HFFc6 (cell line): ENCODE data around the gene MR1. TPM values are rescaled to one million over a fixed set of nuclear protein-coding genes. Genes with fewer than 3 reads are reported as not detected.
"Not testable (repeated sequence)": the region's sequence is repeated elsewhere in the genome, so short reads cannot be mapped to it uniquely, and the experiment has no call there.

Experiments
- DNase-seq: peaks from one replicate; pipeline ENCODE4 v3.0.0-alpha.2; 2018
- H3K27ac Mint-ChIP-seq: 2 replicates; pipeline ENCODE4 v1.8.0; 2020; ENCODE audit warnings: mild to moderate bottlenecking, mixed read lengths
- H3K27me3 Mint-ChIP-seq: 2 replicates; pipeline ENCODE4 v1.8.0; 2021; ENCODE audit warnings: mild to moderate bottlenecking, moderate library complexity, mixed read lengths; ENCODE audit not compliant: insufficient read depth
- H3K36me3 Mint-ChIP-seq: 2 replicates; pipeline ENCODE4 v1.8.0; 2021; ENCODE audit warnings: low read depth, mixed read lengths
- H3K4me1 Mint-ChIP-seq: 2 replicates; pipeline ENCODE4 v1.8.0; 2020; ENCODE audit warnings: low read depth, mixed read lengths
- H3K4me3 Mint-ChIP-seq: 2 replicates; pipeline ENCODE4 v1.8.0; 2020; ENCODE audit warnings: mild to moderate bottlenecking, moderate library complexity, mixed read lengths
- H3K9me3 Mint-ChIP-seq: 2 replicates; pipeline ENCODE4 v1.8.0; 2020; ENCODE audit warnings: mild to moderate bottlenecking, mixed read lengths
- total RNA-seq, 6 experiments: library from RNA; stranded (reverse); fragmentation: NEBNext Ultra II Directional; extraction: Animal tissue kit (Norgen Biotek cat#: 25700); gene quantifications; 2 replicates in 1 of 6; 3 replicates in 5 of 6; pipeline ENCODE4 v1.2.3, GENCODE V29; 2021
- TF ChIP-seq, protein P1 (sequence below): fragments of 200-600 bp; sonication (generic); IDR thresholded peaks from 2 replicates; pipeline ENCODE4 v1.5.0; 2021; ENCODE audit warnings: antibody characterized with exemption, mild to moderate bottlenecking

MR1 gene
- total RNA-seq, 6 experiments from 2014 or later = 27.2 to 39.2 (median 32.2) TPM

DNA sequence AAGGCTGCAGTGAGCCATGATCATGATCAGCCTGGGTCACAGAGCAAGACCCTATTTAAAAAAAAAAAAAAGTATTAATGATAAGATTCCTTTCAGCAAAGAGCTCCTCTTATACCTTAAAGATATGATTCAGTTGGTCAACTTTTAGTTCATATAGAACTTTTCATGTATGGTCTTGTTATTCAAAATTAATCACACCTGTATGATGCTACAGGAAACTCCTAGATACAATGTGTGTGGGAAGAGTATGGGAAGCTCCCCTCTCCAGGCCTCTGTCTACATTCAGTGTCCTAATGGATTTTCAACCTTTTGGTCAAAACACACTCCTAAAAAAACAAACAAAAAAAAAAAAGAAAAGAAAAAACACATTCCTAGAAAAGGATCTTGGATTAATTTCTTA lies 17.1 kb downstream of the MR1 start:
- DNase-seq = no peak
- Mint-ChIP-seq H3K4me3 (no peak overlapping the region), H3K36me3 (peaks cover 16% of the 10 kb centered on the region), H3K27ac (no peak overlapping the region), H3K9me3 (no peaks in the 10 kb centered on the region), H3K4me1 (no peaks in the 10 kb centered on the region), H3K27me3 (no peaks in the 10 kb centered on the region; the same call in 1 of the 2 replicates)
- TF ChIP-seq, protein P1, sequence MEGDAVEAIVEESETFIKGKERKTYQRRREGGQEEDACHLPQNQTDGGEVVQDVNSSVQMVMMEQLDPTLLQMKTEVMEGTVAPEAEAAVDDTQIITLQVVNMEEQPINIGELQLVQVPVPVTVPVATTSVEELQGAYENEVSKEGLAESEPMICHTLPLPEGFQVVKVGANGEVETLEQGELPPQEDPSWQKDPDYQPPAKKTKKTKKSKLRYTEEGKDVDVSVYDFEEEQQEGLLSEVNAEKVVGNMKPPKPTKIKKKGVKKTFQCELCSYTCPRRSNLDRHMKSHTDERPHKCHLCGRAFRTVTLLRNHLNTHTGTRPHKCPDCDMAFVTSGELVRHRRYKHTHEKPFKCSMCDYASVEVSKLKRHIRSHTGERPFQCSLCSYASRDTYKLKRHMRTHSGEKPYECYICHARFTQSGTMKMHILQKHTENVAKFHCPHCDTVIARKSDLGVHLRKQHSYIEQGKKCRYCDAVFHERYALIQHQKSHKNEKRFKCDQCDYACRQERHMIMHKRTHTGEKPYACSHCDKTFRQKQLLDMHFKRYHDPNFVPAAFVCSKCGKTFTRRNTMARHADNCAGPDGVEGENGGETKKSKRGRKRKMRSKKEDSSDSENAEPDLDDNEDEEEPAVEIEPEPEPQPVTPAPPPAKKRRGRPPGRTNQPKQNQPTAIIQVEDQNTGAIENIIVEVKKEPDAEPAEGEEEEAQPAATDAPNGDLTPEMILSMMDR = no peak

DNA sequence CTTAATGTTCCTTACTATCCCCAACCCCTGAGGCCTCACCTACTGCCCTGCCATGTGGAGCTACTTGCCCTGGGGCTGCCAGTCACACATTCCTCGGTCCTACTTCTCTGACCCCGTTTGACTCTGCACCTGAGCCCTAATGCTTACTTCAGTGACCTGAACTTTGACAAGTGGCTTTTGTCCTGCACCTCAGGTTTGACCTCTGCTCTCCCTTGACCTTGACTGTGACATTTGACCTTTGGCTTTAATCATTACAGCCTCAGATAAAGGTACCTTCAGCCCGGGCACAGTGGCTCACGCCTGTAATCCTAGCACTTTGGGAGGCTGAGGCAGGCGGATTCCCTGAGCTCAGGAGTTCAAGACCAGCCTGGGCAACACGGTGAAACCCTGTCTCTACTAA lies 22.8 kb downstream of the MR1 start:
- H3K4me3 Mint-ChIP-seq = no peak overlapping the region
- peaks cover 26% of the 10 kb centered on the region for H3K36me3 Mint-ChIP-seq
- TF ChIP-seq, protein P1 = no peak
- no peaks in the 10 kb centered on the region for H3K27me3 Mint-ChIP-seq
- no peak for DNase-seq
- peaks cover 6% of the 10 kb centered on the region for H3K4me1 Mint-ChIP-seq
- no peaks in the 10 kb centered on the region for H3K9me3 Mint-ChIP-seq
- H3K27ac Mint-ChIP-seq = no peak overlapping the region

DNA sequence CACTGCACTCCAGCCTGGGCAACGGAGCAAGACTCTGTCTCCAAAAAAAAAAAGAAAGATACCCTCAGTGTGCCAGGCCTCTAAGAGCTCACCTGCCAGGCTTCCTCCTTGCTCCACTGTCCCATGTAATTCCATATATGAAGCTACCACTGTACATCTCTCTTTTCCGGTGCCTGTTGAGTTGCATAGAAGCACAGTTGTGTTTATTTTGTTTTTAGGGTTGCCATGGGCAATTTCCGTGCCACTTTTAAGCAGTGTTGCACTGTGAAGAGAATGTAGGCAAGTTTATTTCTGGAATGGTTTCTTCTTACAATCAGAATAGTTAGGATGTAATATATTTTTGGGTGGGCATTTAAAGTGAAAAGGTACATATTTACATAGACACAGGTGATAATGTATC lies 23.3 kb downstream of the MR1 start:
- Mint-ChIP-seq H3K36me3 (peaks cover 26% of the 10 kb centered on the region), H3K4me1 (peaks cover 11% of the 10 kb centered on the region), H3K27ac (no peak overlapping the region), H3K4me3 (no peak overlapping the region), H3K27me3 (no peaks in the 10 kb centered on the region), H3K9me3 (no peaks in the 10 kb centered on the region)
- TF ChIP-seq, protein P1 = no peak
- DNase-seq = no peak

DNA sequence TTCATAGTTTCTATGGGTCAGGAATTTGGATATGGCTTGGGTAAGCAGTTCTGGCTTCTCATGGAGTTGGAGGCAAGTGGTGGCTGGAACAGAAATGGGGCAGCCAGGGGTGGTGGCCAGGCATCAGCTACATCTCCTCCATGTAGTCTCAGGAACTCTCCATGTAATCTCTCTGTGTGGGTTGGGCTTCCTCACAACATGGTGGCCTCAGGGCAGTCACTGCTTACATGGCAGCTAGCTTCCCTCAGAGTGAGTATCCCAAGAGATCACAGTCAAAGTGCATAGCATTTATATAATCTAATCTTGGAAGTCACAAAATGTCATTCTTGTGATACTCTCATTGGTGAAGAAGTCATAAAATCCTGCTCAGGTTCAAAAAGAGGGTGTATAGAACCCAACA lies 25.7 kb downstream of the MR1 start:
- no peak for DNase-seq
- TF ChIP-seq, protein P1 = no peak
- no peak overlapping the region for H3K27ac Mint-ChIP-seq
- peaks cover 24% of the 10 kb centered on the region for H3K4me1 Mint-ChIP-seq
- peaks cover under 1% of the 10 kb centered on the region; the same call in 1 of the 2 replicates for H3K27me3 Mint-ChIP-seq
- peaks cover 26% of the 10 kb centered on the region for H3K36me3 Mint-ChIP-seq
- H3K9me3 Mint-ChIP-seq = no peaks in the 10 kb centered on the region
- H3K4me3 Mint-ChIP-seq = no peak overlapping the region

DNA sequence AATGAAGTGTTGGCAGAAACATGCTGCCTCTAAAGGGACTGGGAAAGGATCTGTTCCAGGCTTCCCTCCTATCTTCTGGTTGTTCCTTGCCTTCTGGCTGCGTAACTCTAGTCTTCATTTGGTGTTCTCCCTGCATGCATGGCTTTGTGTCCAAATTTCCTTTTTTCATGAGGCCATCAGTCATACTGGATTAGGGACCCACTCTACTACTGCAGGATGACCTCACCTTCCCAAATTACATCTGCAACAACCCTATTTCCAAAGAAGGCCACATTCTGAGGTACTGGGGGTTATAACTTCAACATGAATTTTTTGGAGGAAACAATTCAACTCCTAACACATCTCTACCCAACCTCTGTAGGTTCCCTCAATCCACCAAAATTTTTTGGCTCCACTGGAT lies 26.3 kb downstream of the MR1 start:
- Mint-ChIP-seq H3K27me3 (peaks cover 1% of the 10 kb centered on the region; the same call in 1 of the 2 replicates), H3K4me1 (peaks cover 24% of the 10 kb centered on the region), H3K27ac (no peak overlapping the region), H3K36me3 (peaks cover 26% of the 10 kb centered on the region), H3K4me3 (no peak overlapping the region), H3K9me3 (no peaks in the 10 kb centered on the region)
- no peak for DNase-seq
- TF ChIP-seq, protein P1 = no peak

DNA sequence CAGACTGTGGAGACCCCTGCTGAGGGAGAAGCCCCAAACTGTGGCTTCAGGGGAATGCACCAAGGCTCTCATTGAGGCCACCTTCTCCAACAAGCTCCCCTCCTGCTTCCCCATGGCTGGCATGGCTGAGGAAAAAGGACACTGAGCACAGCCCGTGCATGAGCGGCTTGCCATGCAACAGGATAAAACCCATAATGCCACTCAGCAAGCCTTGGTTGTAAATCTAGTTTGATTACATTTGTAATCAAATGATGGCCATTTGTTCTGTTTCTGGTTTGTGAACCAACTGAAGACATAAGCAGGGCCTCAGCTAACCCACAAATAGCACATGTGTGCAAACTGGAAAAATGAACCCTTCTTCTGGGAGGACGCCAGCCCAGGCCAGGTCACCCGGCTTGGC lies 27.2 kb downstream of the MR1 start:
- DNase-seq, H3K27me3 Mint-ChIP-seq, H3K4me3 Mint-ChIP-seq, H3K27ac Mint-ChIP-seq, H3K9me3 Mint-ChIP-seq: not testable (repeated sequence)
- H3K36me3 Mint-ChIP-seq = peaks cover 18% of the 10 kb centered on the region
- H3K4me1 Mint-ChIP-seq = peaks cover 24% of the 10 kb centered on the region
